ENCODE measurements around the gene CIRBP. TPM values are rescaled to one million over a fixed set of nuclear protein-coding genes. Genes with fewer than 3 reads are reported as not detected.

CIRBP gene
- total and polyA plus RNA-seq, 9 of the 15 experiments (the other 6 are each of a cell fraction or from before 2014, with no cell fraction given) = 20.5 to 327 (median 176) TPM

GRCh38 chr19:1250437-1251260, 18.5 kb upstream of the CIRBP start (continued):
- TF ChIP-seq ZNF395 (CRISPR knock-in tag; IDR thresholded peaks at IDR 0.05) (0 out of 2 replicates have a peak, but pooled peaks have one; percentile 0), ILF3 (IDR thresholded peaks at IDR 0.05; ENCODE audit: borderline replicate concordance) (no peak), SOX6 (IDR thresholded peaks at IDR 0.05) (no peak), BRF2 (IDR thresholded peaks at IDR 0.05; ENCODE audit: borderline replicate concordance, insufficient read depth, insufficient read length) (no peak), HMG20A (CRISPR knock-in tag; conservative IDR thresholded peaks at IDR 0.05) (no peak), PHF8 (IDR thresholded peaks at IDR 0.05; ENCODE audit: borderline replicate concordance, low read length) (0 out of 2 replicates have a peak, but pooled peaks have one; percentile 3), ZNF695 (CRISPR knock-in tag; IDR thresholded peaks at IDR 0.05) (no peak), ZNF699 (CRISPR knock-in tag; IDR thresholded peaks at IDR 0.05; ENCODE audit: insufficient replicate concordance) (no peak), FOXJ3 (CRISPR knock-in tag; IDR thresholded peaks at IDR 0.05) (no peak), NUFIP1 (IDR thresholded peaks at IDR 0.05; ENCODE audit: partially characterized antibody) (no peak), ZNF41 (CRISPR knock-in tag; conservative IDR thresholded peaks at IDR 0.05) (no peak), ZNF133 (CRISPR knock-in tag; IDR thresholded peaks at IDR 0.05) (no peak), SMAD4 (CRISPR knock-in tag; conservative IDR thresholded peaks at IDR 0.05) (peak; percentile 82), HNRNPK (IDR thresholded peaks at IDR 0.05; ENCODE audit: low read depth, low read length, poor library complexity, severe bottlenecking) (no peak), ZNF589 (CRISPR knock-in tag; IDR thresholded peaks at IDR 0.05; ENCODE audit: low read depth) (no peak), BRF1 (IDR thresholded peaks at IDR 0.05; ENCODE audit: borderline replicate concordance, extremely low read depth, insufficient read length) (no peak), FOXM1 (IDR thresholded peaks at IDR 0.05; ENCODE audit: low read depth) (no peak), FOXM1 (CRISPR knock-in tag; IDR thresholded peaks at IDR 0.05; ENCODE audit: low read depth) (no peak), CCNT2 (IDR thresholded peaks at IDR 0.05; ENCODE audit: borderline replicate concordance, extremely low read depth, insufficient read length, low read depth, low read length) (peak; percentile 77), YY1 (IDR thresholded peaks at IDR 0.05; ENCODE audit: borderline replicate concordance in 1 of 3, control insufficient read depth in 1 of 3, extremely low read depth in 1 of 3, insufficient read depth in 3 of 3, insufficient read length in 1 of 3, insufficient replicate concordance in 2 of 3, low read depth in 1 of 3, low read length in 2 of 3) (peak in 1 of 3 experiments; percentile 4), BRD4 (IDR thresholded peaks at IDR 0.05) (no peak), STAT5A (IDR thresholded peaks at IDR 0.05; ENCODE audit: borderline replicate concordance, low read length) (no peak), POLR3A (IDR thresholded peaks at IDR 0.05; ENCODE audit: borderline replicate concordance, extremely low read depth, insufficient read depth, insufficient read length) (no peak), POU5F1 (IDR thresholded peaks at IDR 0.05; ENCODE audit: borderline replicate concordance, low read depth, low read length, partially characterized antibody) (no peak), FIP1L1 (IDR thresholded peaks at IDR 0.05; ENCODE audit: low read depth, low read length, poor library complexity, severe bottlenecking) (peak; percentile 55)

All from K562 (cell line).